A673 (cell line): Measurements from ENCODE around the gene SSC5D. TPM values are rescaled to one million over a fixed set of nuclear protein-coding genes. Genes with fewer than 3 reads are reported as not detected.

ENCODE experiments used
- BruUV-seq: library from RNA; stranded (reverse); fragments of 400-500 nt; replicated peaks from 2 replicates; lab custom pipeline; 2021; lab: Mats Ljungman, UMichigan
- CTCF ChIA-PET: fragments of 300-600 bp; sonication (Branson Sonifier 250); formaldehyde crosslinking; loops from one replicate; lab custom pipeline; 2022; ENCODE audit warnings: antibody characterized with exemption; lab: Charles Lee
- POLR2A ChIA-PET: fragments of 300-600 bp; sonication (Branson Sonifier 250); formaldehyde crosslinking; loops from one replicate; lab custom pipeline; 2022; ENCODE audit warnings: antibody characterized with exemption; ENCODE audit not compliant: low non-redundant PET; lab: Charles Lee
- DNase-seq: peaks from one replicate; pipeline ENCODE4 v3.0.0-alpha.2; 2015; ENCODE audit warnings: low spot score
- H3K27ac ChIP-seq: fragments of 200-600 bp; sonication (generic); 2 replicates; pipeline ENCODE4 v1.5.1; 2016; ENCODE audit warnings: mixed run types, low read depth, mild to moderate bottlenecking, mixed read lengths, antibody characterized with exemption, low read length; ENCODE audit not compliant: poor library complexity, severe bottlenecking
- H3K27me3 ChIP-seq: fragments of 200-600 bp; sonication (generic); replicated peaks from 2 replicates; pipeline ENCODE4 v1.6.1; 2017; ENCODE audit warnings: mixed run types, low read depth, mild to moderate bottlenecking, mixed read lengths, antibody characterized with exemption, low read length; ENCODE audit not compliant: insufficient read depth, poor library complexity
- H3K36me3 ChIP-seq: fragments of 200-600 bp; sonication (generic); 2 replicates; pipeline ENCODE4 v1.6.1; 2016; ENCODE audit warnings: mixed run types, mild to moderate bottlenecking, mixed read lengths, antibody characterized with exemption, low read length; ENCODE audit not compliant: insufficient read depth, poor library complexity, severe bottlenecking
- H3K4me1 ChIP-seq: fragments of 200-600 bp; sonication (generic); 2 replicates; pipeline ENCODE4 v1.6.1; 2017; ENCODE audit warnings: mixed run types, mild to moderate bottlenecking, mixed read lengths, antibody characterized with exemption, low read length; ENCODE audit not compliant: insufficient read depth, poor library complexity, severe bottlenecking
- H3K4me3 ChIP-seq: fragments of 200-600 bp; sonication (generic); 2 replicates; pipeline ENCODE4 v1.5.1; 2016; ENCODE audit warnings: low read depth, mixed run types, mild to moderate bottlenecking, mixed read lengths, low read length; ENCODE audit not compliant: poor library complexity, severe bottlenecking
- H3K9me3 ChIP-seq: fragments of 200-600 bp; sonication (generic); 2 replicates; pipeline ENCODE4 v1.6.1; 2016; ENCODE audit warnings: mixed run types, low read depth, mild to moderate bottlenecking, mixed read lengths, antibody characterized with exemption, low read length; ENCODE audit not compliant: poor library complexity, severe bottlenecking
- CTCF ChIP-seq: fragments of 300-800, 200-600 bp; sonication (generic); conservative IDR thresholded peaks from 2 replicates; pipeline ENCODE4 v1.5.1; 2017; ENCODE audit warnings: low read depth, mild to moderate bottlenecking, antibody characterized with exemption, low read length, moderate library complexity, mixed read lengths
- EZH2 ChIP-seq: fragments of 200-600 bp; sonication (generic); IDR thresholded peaks from 2 replicates; pipeline ENCODE4 v1.6.1; 2017; ENCODE audit warnings: borderline replicate concordance, low read depth, mild to moderate bottlenecking, mixed read lengths, antibody characterized with exemption, low read length; ENCODE audit not compliant: poor library complexity, severe bottlenecking
- intact Hi-C: fragments of 100-400 bp; cut with micrococcal nuclease; formaldehyde crosslinking; loops from one replicate; pipeline ENCODE4 v1.10.0; 2022; ENCODE audit not compliant: unreplicated experiment
- total RNA-seq: library from RNA; stranded (reverse); gene quantifications from 2 replicates; pipeline ENCODE4 v1.2.3, GENCODE V29; 2021

SSC5D gene
- total RNA-seq, 1 experiment from 2014 or later: 1.4 TPM

- Histone ChIP-seq H3K4me3 (no peak overlapping the region), H3K27me3 (no peaks in the 10 kb centered on the region), H3K9me3 (no peaks in the 10 kb centered on the region), H3K36me3 (no peaks in the 10 kb centered on the region), H3K27ac (no peak overlapping the region), H3K4me1 (peaks cover 10% of the 10 kb centered on the region)
- POLR2A ChIA-PET: interaction anchor here (0.5 kb wide), 1 partner anchor 1495 kb away, joined by 3 read pairs; no protein-coding TSS in a partner anchor
- intact Hi-C loops: loop anchor here (5.0 kb wide), 1 partner anchor 37 kb away; no protein-coding TSS in a partner anchor
- TF ChIP-seq EZH2 (no peak), CTCF (no peak)
- no TSS peak for BruUV-seq
- DNase-seq: no peak
- CTCF ChIA-PET: interaction anchor here (0.6 to 2.5 kb wide), 2 partner anchors 38 to 325 kb away, joined by 6 to 7 read pairs; no protein-coding TSS in a partner anchor
Measured at GRCh38 chr19:55465460-55466240, 22.6 kb upstream of the SSC5D start.

- ChIA-PET POLR2A (interaction anchor here (0.5 to 0.6 kb wide), 2 partner anchors 848 to 1495 kb away, joined by 3 read pairs; no protein-coding TSS in a partner anchor), CTCF (interaction anchor here (0.6 to 2.5 kb wide), 2 partner anchors 38 to 325 kb away, joined by 3 to 7 read pairs; no protein-coding TSS in a partner anchor)
- no peaks in the 10 kb centered on the region for H3K36me3 ChIP-seq
- no TSS peak for BruUV-seq
- H3K27me3 ChIP-seq: no peaks in the 10 kb centered on the region
- no peak overlapping the region for H3K4me3 ChIP-seq
- TF ChIP-seq CTCF (no peak), EZH2 (no peak)
- H3K27ac ChIP-seq: no peak overlapping the region
- peaks cover 6% of the 10 kb centered on the region for H3K4me1 ChIP-seq
- no peak for DNase-seq
- intact Hi-C loops: loop anchor here (5.0 kb wide), 1 partner anchor 36 kb away; no protein-coding TSS in a partner anchor
- no peaks in the 10 kb centered on the region for H3K9me3 ChIP-seq
Measured at GRCh38 chr19:55466241-55466614, 22.0 kb upstream of the SSC5D start.

GRCh38 chr19:55467236-55468053 lies 20.8 kb upstream of the SSC5D start:
- no TSS peak for BruUV-seq
- Histone ChIP-seq H3K4me1 (no peaks in the 10 kb centered on the region), H3K9me3 (no peaks in the 10 kb centered on the region), H3K27me3 (no peaks in the 10 kb centered on the region), H3K4me3 (no peak overlapping the region), H3K27ac (no peak overlapping the region), H3K36me3 (no peaks in the 10 kb centered on the region)
- ChIA-PET CTCF (interaction anchor here (0.6 to 2.5 kb wide), 6 partner anchors 9 to 165 kb away, joined by 3 to 8 read pairs (median 4); partner anchors contain the start of gene ZNF628), POLR2A (no interaction called here)
- TF ChIP-seq CTCF (peak; percentile 99), EZH2 (no peak)
- no peak for DNase-seq
- intact Hi-C loops: loop anchor here (5.0 kb wide), 1 partner anchor 35 kb away; no protein-coding TSS in a partner anchor
